Stimulated activated naive CD4-positive, alpha-beta T cell (primary cell): ENCODE data around the gene EDA.
"Not testable (repeated sequence)": the region's sequence is repeated elsewhere in the genome, so short reads cannot be mapped to it uniquely, and the experiment has no call there.

ENCODE experiments used
- DNase-seq, 6 experiments: peaks; one replicate each; lab custom pipeline; 2025; lab: John Stamatoyannopoulos, UW

EDA gene

GRCh38 chrX:69746051-69746450, 130.1 kb downstream of the EDA start:
- no peak for DNase-seq

DNA sequence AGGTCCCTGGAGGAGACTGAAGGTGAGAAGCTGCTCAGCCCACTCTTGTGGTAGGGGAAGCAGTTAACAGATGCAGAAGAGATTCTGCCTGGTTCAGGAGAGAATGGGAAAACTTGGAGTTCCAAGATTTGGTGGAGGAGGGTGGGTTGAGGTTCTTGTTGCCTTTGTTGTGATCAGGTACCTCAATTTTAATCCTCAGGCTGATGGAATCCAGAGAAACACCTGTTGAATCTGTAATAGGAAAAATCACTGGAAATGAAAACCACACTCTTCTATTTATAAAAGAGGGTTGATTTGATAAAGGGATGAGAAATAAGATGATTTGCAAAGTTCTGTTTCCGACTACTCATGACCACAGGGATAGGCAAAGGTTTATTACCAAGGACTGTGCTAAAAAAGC, 132.1 kb downstream of the EDA start:
- DNase-seq: no peak

DNA sequence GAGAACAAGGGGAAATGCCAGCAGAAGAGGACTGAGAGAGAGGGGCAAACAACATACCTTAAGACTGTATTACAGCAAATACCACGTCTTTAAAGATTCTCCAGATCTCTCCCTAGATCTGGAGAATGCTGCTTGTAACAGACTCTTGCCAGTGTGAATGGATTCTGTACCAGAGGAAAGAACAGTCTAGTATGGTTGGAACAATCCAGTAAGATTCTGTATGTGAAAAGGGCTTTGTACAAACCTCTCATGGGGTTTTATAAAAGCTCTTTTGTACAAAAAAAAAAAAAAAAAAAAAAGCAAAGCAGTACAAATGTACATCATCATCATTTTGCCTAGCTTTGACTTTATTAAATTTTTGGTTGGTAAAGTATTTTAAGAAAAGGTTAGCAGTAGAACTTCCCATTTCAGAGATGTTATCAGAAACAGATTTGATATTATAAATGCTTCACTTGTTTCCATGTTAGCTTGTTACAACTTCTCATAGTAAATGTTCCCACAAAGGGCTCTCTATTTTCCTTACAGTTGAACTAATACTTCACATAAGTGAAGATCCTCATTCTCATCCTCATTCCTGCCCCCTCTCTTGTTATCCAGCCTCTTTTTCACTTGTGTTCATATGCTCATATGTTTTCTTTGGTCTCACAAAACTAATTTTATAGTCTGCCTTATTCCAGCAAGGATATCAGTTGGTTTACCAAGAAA, 144.2 kb downstream of the EDA start:
- DNase-seq: no peak

GRCh38 chrX:69761633-69762032, 145.7 kb downstream of the EDA start:
- DNase-seq: no peak

DNA sequence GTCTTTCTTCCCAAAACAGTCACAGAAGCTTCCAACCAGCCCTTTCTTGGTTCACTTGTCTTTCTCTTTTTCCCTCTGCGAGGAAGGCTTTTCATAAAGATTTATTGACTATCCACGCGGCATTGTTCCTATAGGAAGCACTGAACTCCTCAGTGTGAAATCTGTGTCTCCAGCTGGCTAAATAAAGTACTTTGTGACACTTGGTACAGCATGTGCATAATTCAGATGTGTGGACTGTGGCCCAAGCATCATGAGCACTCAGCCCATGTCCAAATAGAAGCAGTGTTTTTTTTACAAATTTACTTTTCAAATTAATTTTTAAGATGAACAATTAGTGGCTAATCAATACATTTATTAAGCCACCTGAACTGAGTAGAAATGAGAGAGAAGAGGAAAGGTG, 146.4 kb downstream of the EDA start:
- DNase-seq: no peak

- no peak for DNase-seq
Observed at GRCh38 chrX:69793260-69793935, 177.5 kb downstream of the EDA start.

DNA sequence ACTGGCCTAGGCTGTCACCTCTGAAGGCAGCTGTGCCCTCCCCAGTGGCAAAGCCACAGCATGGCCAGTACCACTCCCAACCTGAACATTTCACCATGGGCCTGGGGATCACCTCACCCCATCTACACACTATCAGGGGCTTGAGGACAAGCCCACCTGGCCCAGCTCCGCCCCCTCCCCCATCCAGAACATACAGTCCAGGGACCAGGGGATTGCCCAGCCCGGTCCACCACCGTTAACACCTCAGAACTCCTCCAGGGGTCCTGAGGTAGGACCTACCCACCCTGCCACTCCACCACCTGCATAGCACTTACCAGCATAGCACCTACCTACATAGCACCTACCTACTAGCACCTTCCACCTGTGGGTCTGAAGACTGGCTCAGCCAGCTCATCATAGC, 179.8 kb downstream of the EDA start:
- DNase-seq: no peak

DNA sequence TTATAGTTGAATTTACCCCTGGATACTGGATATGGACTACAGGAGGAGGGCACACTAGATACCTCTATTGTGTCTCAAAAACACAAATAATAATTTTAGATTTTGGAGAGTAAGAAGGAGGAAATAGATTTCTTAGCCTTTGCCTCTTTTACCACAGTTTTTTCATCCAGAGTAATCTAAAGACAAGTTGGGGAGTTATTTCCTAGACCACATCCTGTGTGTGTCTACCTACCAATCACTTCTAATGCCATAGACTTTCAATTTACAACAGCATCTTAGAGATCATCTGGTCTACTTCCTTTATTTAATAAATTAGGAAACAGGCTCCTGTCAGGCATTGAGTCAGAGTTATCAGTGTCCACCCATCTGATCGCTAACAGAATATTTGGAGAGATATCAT, 191.5 kb downstream of the EDA start:
- no peak for DNase-seq

- DNase-seq: no peak
Observed at GRCh38 chrX:69808375-69808774, 192.5 kb downstream of the EDA start.

GRCh38 chrX:69813677-69814076, 197.8 kb downstream of the EDA start:
- no peak for DNase-seq

GRCh38 chrX:69815063-69815462, 199.2 kb downstream of the EDA start:
- no peak for DNase-seq

GRCh38 chrX:69815519-69815918, 199.6 kb downstream of the EDA start:
- no peak for DNase-seq

DNA sequence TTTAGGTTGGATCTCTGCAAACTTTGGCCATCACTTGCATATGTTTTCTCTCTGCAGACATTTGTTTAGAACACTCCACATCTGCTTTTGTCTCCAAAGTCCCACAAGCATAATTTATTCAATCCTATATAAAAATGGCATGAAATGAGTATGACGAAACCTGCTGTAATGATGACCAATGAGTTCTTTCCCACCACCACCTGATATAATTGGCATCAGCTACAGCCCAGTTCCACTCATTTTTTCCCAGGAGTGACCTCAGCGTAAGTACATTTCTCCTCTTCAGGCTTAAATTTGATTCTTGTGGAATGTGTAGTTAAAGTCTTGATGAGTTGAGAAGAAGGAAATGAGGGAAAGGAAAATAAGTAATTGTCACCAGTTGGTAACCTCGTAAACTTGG, 228.7 kb downstream of the EDA start:
- DNase-seq: no peak

- DNase-seq: not testable (repeated sequence)
Observed at GRCh38 chrX:69859999-69860398, 244.1 kb downstream of the EDA start.

GRCh38 chrX:69876221-69876620, 260.3 kb downstream of the EDA start:
- DNase-seq: no peak

DNA sequence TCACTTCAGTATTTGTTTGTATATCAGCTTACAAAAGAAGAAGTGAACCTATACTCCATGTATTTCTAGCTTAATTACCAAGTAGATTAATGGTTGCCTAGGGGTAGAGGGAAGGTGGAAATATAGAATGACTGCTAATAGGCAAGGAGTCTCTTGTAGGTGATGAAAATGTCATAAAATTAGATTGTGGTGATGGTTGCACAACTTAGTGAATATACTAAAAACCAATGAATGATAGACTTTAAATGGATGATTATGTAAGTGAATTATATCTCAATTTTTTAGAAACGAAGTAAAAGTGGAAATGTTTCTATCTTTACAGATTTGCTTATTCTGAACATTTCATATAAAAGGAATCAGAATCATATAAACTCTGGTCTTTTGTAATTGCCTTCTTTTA, 268.3 kb downstream of the EDA start:
- no peak for DNase-seq

DNA sequence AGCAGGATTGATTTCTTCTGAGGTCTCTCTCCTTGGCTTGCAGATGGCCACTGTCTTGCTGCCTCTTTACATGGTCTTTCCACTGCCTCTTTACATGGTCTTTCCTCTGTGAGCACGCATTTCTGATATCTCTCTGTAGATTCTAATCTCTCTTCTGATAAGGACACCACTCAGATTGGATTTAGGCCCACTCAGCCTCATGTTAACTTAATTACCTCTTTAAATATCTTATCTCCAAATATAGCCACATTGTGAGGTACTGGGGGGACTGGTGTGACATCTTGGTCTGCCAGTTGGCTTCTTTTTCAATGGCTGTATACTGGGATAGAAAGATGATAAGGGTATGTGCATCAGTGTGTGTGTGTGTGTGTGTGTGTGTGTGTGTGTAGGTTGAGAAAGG, 280.1 kb downstream of the EDA start:
- DNase-seq: no peak

- no peak for DNase-seq
Observed at GRCh38 chrX:69900491-69900890, 284.6 kb downstream of the EDA start.

GRCh38 chrX:69906447-69906846, 290.5 kb downstream of the EDA start:
- DNase-seq: no peak

DNA sequence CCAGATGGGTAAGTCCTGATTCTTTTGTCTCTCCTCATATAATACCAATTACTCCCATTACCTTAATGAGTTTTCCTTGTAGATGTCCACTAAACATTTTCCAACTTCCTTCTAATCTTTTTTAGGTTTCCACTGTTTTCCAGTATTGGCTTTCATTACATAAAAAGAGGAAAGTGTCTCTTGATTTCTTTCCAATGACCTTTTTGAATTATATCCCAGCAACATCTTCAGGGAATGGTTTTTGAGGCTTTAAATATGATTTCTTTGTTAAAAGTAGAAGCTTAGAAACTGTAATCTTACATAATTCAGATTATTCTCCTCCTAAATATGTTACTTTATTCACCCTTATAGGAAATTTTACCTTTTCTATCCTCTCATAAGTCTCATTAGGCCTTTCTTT, 298.9 kb downstream of the EDA start:
- no peak for DNase-seq

DNA sequence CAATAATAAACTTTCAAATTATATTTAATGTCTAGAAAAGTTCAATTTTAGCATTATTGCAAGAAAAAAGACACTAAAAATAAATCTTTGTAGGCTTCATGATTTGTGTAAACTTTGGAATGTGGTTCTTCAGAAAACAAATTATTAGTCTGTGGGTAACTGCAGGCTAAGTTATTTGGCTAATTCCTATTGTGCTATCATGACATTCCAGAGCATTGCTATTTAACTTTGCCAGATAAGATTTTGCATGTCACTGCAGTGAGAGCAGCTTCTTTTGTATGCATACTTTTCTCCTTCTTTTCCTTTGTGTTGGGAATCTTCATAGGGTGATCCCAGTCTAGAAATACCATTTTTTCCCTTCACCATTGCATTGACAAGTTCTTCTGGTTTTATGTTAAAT, 303.8 kb downstream of the EDA start:
- DNase-seq: no peak

- no peak for DNase-seq
Observed at GRCh38 chrX:69932323-69932722, 316.4 kb downstream of the EDA start.

DNA sequence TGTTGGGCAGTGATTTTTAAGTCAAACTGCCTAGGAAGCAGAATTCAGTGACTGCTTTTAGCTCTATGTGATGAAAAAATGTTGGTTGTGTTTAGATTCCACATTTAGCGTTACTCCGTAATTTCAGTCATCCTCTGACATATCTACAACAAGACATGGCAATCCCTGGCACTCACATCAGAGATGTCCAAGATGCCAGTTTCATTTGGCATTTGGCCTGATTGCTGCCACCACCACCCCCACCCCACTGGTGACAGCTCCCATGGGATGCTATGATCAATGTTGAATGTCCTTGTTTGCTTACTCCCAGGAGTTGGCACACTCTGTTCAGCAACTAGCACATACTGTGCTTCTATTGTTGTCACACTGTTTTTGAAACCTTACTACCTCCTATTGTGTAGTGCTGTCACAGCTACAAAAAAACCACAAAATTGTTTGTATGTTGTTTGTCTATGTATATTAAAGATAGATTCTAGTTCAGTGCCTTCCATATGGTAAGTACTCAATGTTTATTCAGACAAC, 332.4 kb downstream of the EDA start:
- no peak for DNase-seq

GRCh38 chrX:69951753-69952152, 335.8 kb downstream of the EDA start:
- DNase-seq: no peak
